Fibroblast of skin of scalp (primary cell): ENCODE results near the gene PCDH12.

ENCODE experiments used
- DNase-seq: peaks from one replicate; pipeline ENCODE4 v3.0.0-alpha.2; 2013

PCDH12 gene

DNA sequence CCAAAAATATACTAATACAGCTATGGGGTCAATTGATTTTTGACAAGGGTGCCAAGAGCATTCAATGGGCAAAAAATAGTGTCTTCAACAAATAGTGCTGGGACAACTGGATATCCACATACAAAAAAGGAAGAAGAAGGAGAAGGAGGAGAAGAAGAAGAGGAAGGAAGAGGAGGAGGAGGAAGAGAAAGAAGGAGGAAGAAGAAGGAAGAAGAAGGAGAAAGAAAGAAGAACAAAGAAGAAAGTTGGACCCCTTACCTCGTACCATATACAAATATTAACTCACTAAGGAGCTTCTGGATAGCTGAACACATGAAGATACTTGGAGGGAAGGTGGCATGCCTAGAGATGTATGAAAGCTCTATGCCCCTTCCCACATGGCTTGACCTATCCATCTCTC, 51.5 kb downstream of the PCDH12 start:
- no peak for DNase-seq

DNA sequence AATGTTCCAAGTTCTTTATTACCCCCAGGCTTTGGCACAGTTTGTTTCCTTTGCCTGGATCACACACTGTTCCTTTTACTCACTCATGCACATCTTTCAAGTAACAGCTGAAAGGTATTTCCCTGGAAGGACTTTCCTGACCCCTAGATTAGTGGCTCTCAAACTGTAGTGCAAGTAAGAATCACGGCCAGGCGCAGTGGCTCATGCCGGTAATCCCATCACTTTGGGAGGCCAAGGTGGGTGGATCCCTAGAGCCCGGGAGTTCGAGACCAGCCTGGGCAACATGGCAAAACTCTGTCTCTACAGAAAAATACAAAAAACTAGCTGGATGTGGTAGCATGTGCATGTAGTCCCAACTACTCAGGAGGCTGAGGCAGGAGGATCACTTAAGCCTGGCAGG, 53.5 kb downstream of the PCDH12 start:
- DNase-seq, result no peak

DNA sequence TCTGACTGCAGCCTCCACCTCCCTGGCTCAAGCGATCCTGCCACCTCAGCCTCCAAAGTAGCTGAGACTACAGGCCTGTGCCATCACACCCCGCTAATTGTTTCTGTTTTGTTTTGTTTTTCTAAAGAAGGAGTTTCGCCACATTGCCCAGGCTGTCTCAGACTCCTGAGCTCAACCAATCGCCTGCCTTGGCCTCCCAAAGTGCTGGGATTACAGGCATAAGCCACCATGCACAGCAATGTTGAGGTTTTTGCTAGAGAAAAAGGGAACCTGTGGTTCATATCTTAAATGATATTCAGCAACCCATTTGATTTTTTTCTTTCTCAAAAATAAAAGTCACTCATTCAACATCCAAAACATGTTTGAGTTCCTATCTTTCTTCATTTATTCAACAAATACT, 54.7 kb downstream of the PCDH12 start:
- no peak for DNase-seq

DNA sequence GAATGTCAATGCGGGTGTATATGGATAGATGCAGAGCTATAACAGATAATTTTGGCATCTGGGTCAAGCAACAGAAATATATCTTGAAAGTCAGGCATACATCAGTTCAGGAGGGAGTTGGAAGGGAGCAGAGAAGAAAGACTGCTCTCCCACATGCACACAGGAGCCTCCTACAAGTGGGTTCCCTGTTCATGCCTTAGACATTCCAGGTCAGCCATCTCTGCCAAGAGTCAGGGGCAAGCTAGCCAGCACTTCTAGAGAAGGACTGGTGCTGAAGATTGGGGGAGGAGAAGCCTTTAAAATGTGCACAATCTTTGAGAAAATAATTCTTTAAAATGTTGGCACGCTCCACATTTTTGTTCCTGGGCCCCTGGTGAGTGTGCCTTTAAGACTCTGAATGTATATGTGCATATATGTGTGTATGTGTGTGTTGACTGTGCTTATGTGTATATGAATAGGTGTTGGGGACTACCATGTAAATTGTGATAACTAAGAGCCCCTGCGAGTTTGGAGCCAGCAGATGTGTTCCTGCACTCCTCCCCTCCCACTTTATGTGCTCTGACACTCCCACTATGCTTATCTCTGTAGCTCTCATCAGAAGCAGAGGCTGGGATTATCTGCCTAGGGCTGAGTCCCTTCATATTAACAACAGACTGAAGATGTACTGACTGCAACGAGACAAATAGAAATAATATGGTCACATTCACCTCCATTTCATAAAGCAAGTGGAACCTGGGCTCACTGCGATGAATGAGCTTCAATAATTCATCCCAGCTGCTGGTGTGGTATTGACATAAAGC, 55.8 kb downstream of the PCDH12 start:
- DNase-seq, result no peak

DNA sequence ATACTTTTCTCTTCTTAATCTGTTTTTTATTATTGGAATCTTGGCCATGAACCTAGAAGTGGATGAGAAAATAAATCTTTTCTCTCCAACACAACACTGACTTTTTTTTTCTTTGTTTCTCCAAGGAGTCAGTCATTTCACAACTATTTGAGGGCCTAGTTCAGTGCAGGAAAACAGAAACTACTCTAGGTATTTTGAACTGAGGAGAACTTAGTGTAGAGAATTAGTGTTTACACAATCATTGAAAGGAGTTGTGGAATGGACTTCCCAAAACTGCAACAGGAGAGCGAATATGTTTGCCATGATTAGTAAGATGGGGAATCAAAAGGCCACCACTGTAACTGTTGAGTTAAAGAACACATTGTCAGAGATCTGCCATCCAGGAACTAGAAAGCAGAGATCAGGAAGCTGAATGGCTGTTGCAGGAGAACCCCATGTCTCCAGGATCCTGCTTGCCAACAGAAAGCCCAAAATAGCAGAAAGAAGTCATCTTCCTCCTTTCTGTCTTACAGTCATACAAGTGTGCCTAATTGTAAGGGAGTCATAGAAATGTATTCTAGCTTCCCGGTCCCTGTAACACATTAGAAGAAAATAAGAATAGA, 59.5 kb downstream of the PCDH12 start:
- DNase-seq, result no peak

DNA sequence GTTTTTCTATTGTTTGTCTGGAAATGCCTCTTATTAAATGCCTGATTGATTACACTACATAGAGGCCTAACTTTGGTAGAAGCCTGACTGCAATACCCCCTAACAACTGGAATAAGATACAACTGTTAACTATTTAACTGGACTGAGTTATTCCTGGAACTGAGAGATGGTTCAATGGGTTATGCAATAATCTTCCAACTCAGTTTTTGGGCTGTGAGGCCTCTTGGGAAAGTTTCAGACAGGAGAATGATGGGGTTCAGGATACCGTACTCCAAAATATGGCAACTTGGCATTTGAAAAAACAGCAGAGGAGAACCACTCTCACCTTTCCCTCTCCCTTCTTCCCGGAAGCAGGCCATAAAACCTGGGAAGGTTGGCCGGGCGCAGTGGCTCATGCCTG, 60.6 kb downstream of the PCDH12 start:
- no peak for DNase-seq
